Gastroesophageal sphincter (tissue), 4 donors: ENCODE measurements around the gene SAP30L. TPM values are rescaled to one million over a fixed set of nuclear protein-coding genes. Genes with fewer than 3 reads are reported as not detected.

Experiments used
- ATAC-seq: fragments of 150-250 bp; one replicate; pipeline ENCODE4 v1.9.1; 2016; ENCODE audit warnings: mild to moderate bottlenecking, moderate library complexity
- H3K27ac ChIP-seq, 4 donors: fragments of 200-600 bp; sonication (generic) in 3 of 4; 1 replicate in 3 of 4; 2 replicates in 1 of 4; pipeline ENCODE4 v1.5.1; 2016 to 2019
- H3K27me3 ChIP-seq: fragments of 200-600 bp; sonication (generic); one replicate; pipeline ENCODE4 v1.5.1; 2019
- H3K36me3 ChIP-seq, 2 donors: fragments of 200-600 bp; sonication (generic); one replicate each; pipeline ENCODE4 v1.5.1; 2019; ENCODE audit warnings: control low read depth in 1 of 2
- H3K4me1 ChIP-seq, 3 donors: fragments of 200-600 bp; sonication (generic); 1 replicate in 2 of 3; 2 replicates in 1 of 3; pipeline ENCODE4 v1.5.1; 2016 to 2019; ENCODE audit warnings: control low read depth in 2 of 3
- H3K4me3 ChIP-seq, 2 donors: fragments of 200-600 bp; sonication (generic); one replicate each; pipeline ENCODE4 v1.5.1; 2019; ENCODE audit warnings: mild to moderate bottlenecking in 1 of 2, moderate library complexity in 1 of 2
- H3K9me3 ChIP-seq, 3 donors: fragments of 200-600 bp; sonication (generic); one replicate each; pipeline ENCODE4 v1.5.1; 2017 to 2019; ENCODE audit warnings: control low read depth in 2 of 3
- EP300 ChIP-seq: sonication (generic); formaldehyde crosslinking; IDR thresholded peaks from one replicate; pipeline ENCODE4 v1.6.1; 2017; ENCODE audit warnings: antibody characterized with exemption, mild to moderate bottlenecking
- POLR2A ChIP-seq, 2 donors: fragments of 450-650 bp; IDR thresholded peaks; one replicate each; pipeline ENCODE4 v1.6.1; 2017; ENCODE audit warnings: antibody characterized with exemption in 2 of 2, mild to moderate bottlenecking in 2 of 2, moderate library complexity in 1 of 2
- POLR2AphosphoS5 ChIP-seq: sonication (generic); formaldehyde crosslinking; IDR thresholded peaks from one replicate; pipeline ENCODE4 v1.6.1; 2017; ENCODE audit warnings: antibody characterized with exemption
- WGBS, 2 donors: methylation state at CpG; one replicate each; pipeline ENCODE4 v1.1.5; 2018; ENCODE audit warnings: low coverage in 1 of 2; 5-methylcytosine and 5-hydroxymethylcytosine counted together
- total RNA-seq, 4 donors: library from RNA; depleted of rRNA; stranded (reverse); fragments of >200 nt; gene quantifications; one replicate each; pipeline ENCODE4 v1.1.0, GENCODE V29; 2016
- TF ChIP-seq, protein P1 (sequence below), 4 experiments: fragments of 200-600 bp in 2 of 4; fragments of 450-650 bp in 2 of 4; sonication (generic) in 1 of 4; IDR thresholded peaks; one replicate each; pipeline ENCODE4 v1.5.1; 2017 to 2019; ENCODE audit warnings: antibody characterized with exemption in 4 of 4, mild to moderate bottlenecking in 2 of 4, moderate library complexity in 2 of 4

The SAP30L gene
- total RNA-seq, 4 donors from 2014 or later: 37.4 to 88.3 (median 68.8) TPM

- Histone ChIP-seq H3K4me1 (no peaks in the 10 kb centered on the region), H3K36me3 (peaks cover 0 to 12% of the 10 kb centered on the region in 2 donors), H3K9me3 (no peaks in the 10 kb centered on the region), H3K27me3 (no peaks in the 10 kb centered on the region), H3K4me3 (no peak overlapping the region), H3K27ac (no peak overlapping the region)
- 100% methylated on average over 1 of the region's 1 CpG for WGBS, 2 donors
- no peak for ATAC-seq
- TF ChIP-seq POLR2AphosphoS5 (no peak), POLR2A (IDR thresholded peaks at IDR 0.05) (no peak), EP300 (no peak)
- TF ChIP-seq, protein P1, sequence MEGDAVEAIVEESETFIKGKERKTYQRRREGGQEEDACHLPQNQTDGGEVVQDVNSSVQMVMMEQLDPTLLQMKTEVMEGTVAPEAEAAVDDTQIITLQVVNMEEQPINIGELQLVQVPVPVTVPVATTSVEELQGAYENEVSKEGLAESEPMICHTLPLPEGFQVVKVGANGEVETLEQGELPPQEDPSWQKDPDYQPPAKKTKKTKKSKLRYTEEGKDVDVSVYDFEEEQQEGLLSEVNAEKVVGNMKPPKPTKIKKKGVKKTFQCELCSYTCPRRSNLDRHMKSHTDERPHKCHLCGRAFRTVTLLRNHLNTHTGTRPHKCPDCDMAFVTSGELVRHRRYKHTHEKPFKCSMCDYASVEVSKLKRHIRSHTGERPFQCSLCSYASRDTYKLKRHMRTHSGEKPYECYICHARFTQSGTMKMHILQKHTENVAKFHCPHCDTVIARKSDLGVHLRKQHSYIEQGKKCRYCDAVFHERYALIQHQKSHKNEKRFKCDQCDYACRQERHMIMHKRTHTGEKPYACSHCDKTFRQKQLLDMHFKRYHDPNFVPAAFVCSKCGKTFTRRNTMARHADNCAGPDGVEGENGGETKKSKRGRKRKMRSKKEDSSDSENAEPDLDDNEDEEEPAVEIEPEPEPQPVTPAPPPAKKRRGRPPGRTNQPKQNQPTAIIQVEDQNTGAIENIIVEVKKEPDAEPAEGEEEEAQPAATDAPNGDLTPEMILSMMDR (IDR thresholded peaks at IDR 0.05): no peak
Observed at GRCh38 chr5:154429341-154429740, 16.5 kb upstream of the SAP30L start.

DNA sequence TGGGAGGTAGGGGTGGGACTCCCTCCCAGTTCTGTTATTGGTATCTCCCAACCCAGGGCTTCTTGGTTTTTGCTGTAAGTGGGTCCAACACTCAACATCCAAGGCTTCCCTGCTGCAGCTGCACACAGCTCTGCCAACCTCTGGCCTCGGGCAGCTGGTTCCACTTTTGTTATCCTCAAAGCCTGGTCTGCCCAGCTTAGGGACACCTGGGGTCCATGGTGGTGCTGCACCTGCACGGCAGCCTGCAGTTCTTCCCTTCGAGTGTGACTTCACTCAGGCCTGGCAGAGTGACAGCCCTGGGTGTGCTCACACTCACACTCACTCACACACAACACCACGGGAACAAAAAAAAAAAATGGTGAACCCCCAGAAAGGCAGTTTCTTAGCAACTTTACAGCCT lies 15.3 kb upstream of the SAP30L start:
- peaks cover 0 to 24% of the 10 kb centered on the region in 2 donors for H3K36me3 ChIP-seq
- TF ChIP-seq, protein P1 (IDR thresholded peaks at IDR 0.05): no peak
- TF ChIP-seq POLR2A (IDR thresholded peaks at IDR 0.05): no peak
- no peak for TF ChIP-seq EP300
- TF ChIP-seq POLR2AphosphoS5: no peak
- no peaks in the 10 kb centered on the region for H3K4me1 ChIP-seq
- WGBS, 2 donors: 86% methylated on average over 1 of the region's 4 CpGs; no CpG with 5 or more reads in 1 of the 2 donors
- ATAC-seq: no peak
- no peaks in the 10 kb centered on the region for H3K27me3 ChIP-seq
- H3K4me3 ChIP-seq: no peak overlapping the region
- H3K27ac ChIP-seq: no peak overlapping the region
- H3K9me3 ChIP-seq: no peaks in the 10 kb centered on the region

GRCh38 chr5:154430961-154431630 lies 14.7 kb upstream of the SAP30L start:
- Histone ChIP-seq H3K9me3 (no peaks in the 10 kb centered on the region), H3K36me3 (peaks cover 0 to 30% of the 10 kb centered on the region in 2 donors), H3K27me3 (no peaks in the 10 kb centered on the region), H3K27ac (no peak overlapping the region), H3K4me3 (no peak overlapping the region), H3K4me1 (no peaks in the 10 kb centered on the region)
- 86 to 89% methylated on average over 1 to 3 of the region's 4 CpGs for WGBS, 2 donors
- TF ChIP-seq POLR2AphosphoS5 (no peak), EP300 (no peak), POLR2A (IDR thresholded peaks at IDR 0.05) (no peak)
- TF ChIP-seq, protein P1 (IDR thresholded peaks at IDR 0.05): no peak
- ATAC-seq: no peak

- H3K4me3 ChIP-seq: no peak overlapping the region
- ATAC-seq: no peak
- WGBS, 2 donors: 100% methylated on average over 1 of the region's 3 CpGs; no CpG with 5 or more reads in 1 of the 2 donors
Observed at GRCh38 chr5:154435226-154435625, 10.6 kb upstream of the SAP30L start.

DNA sequence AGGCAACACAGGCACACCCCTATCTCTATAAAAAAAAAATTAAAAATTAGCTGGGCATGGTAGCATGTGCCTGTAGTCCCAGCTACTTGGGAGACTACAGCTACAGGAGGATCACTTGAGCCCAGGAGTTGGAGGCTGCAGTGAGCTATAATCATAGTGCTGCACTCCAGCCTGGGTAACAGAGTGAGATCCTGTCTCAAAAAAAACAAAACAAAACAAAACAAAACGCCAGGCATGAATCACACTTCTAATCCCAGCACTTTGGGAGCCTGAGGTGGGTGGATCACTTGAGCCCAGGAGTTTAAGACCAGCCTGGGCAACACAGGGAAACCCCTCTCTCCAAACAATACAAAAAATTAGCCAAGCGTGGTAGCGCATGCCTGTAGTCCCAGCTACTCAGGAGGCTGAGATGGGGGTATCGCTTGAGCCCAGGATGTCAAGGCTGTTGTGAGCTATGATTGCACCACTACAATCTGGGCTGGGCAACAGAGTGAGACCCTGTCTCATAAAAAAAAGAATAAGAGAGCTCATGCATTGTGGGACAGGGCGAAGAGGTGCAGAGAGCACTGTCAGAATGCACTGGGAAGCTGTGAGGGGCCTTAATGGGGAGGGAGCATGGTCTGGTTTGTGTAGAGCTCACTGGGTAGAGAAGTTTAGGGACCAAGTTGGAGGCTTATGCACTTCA lies 8.4 kb upstream of the SAP30L start:
- TF ChIP-seq POLR2AphosphoS5: no peak
- no peak for TF ChIP-seq POLR2A (IDR thresholded peaks at IDR 0.05)
- TF ChIP-seq EP300: no peak
- TF ChIP-seq, protein P1 (IDR thresholded peaks at IDR 0.05): no peak
- Histone ChIP-seq H3K4me3 (no peak overlapping the region), H3K4me1 (no peaks in the 10 kb centered on the region), H3K9me3 (no peaks in the 10 kb centered on the region), H3K36me3 (peaks cover 0 to 91% of the 10 kb centered on the region in 2 donors), H3K27me3 (no peaks in the 10 kb centered on the region), H3K27ac (no peak overlapping the region)
- WGBS, 2 donors: 90 to 92% methylated on average over 4 of the region's 5 CpGs
- ATAC-seq: no peak

More at GRCh38 chr5:154435226-154435625, 10.6 kb upstream of the SAP30L start:
- peaks cover 0 to 70% of the 10 kb centered on the region in 2 donors for H3K36me3 ChIP-seq
- no peaks in the 10 kb centered on the region for H3K27me3 ChIP-seq
- H3K9me3 ChIP-seq: no peaks in the 10 kb centered on the region
- no peak for TF ChIP-seq POLR2A (IDR thresholded peaks at IDR 0.05)
- H3K4me1 ChIP-seq: no peaks in the 10 kb centered on the region
- no peak overlapping the region for H3K27ac ChIP-seq
